Measurements from ENCODE around the gene TBC1D5.

DNA sequence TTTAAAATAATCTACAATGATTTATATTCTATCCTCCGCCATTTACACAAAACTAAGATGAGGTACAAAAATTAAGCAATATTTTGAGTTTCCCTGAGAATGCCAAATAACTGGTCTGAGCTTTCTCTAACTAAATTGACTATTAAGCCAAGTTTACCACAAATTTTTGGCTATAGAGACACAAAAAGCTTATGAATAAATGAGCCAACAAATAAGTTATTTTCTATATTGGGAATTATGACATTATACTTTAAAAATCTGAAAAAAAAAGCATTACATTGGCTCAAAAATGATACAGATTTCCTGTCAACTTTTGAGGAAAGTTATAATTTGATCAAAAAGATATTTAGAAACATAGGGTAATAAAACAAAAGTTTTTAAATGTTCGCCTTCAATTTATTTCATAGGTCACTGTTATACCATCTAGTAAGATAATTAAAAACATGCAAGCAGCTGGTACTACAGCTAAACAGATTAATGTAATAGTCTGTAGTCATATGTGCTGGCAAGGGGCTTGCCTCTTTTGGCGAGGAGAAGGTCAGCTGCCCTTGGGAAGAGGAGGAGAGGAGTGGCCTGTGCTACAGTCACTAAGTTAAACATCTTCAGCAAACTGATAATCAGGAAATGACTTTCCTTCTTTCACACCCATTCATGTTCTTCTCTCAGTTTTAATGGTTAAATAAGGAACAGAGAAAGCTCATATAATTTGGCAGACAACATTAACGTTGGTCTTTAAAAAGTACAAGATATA is 318.5 kb downstream of the TBC1D5 start:
- no peak for TF ChIP-seq EZH2 (IDR thresholded peaks at IDR 0.05; ENCODE audit: borderline replicate concordance, low read length)
- TF ChIP-seq, protein P1, sequence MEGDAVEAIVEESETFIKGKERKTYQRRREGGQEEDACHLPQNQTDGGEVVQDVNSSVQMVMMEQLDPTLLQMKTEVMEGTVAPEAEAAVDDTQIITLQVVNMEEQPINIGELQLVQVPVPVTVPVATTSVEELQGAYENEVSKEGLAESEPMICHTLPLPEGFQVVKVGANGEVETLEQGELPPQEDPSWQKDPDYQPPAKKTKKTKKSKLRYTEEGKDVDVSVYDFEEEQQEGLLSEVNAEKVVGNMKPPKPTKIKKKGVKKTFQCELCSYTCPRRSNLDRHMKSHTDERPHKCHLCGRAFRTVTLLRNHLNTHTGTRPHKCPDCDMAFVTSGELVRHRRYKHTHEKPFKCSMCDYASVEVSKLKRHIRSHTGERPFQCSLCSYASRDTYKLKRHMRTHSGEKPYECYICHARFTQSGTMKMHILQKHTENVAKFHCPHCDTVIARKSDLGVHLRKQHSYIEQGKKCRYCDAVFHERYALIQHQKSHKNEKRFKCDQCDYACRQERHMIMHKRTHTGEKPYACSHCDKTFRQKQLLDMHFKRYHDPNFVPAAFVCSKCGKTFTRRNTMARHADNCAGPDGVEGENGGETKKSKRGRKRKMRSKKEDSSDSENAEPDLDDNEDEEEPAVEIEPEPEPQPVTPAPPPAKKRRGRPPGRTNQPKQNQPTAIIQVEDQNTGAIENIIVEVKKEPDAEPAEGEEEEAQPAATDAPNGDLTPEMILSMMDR (conservative IDR thresholded peaks at IDR 0.05 in 1 of 2, IDR thresholded peaks at IDR 0.05 in 1 of 2; ENCODE audit: extremely low read depth in 1 of 2, insufficient read depth in 1 of 2, low read depth in 1 of 2, low read length in 2 of 2) = no peak

Measured in mammary epithelial cell (primary cell).